Measurements from ENCODE around the gene AMELY.

DNA sequence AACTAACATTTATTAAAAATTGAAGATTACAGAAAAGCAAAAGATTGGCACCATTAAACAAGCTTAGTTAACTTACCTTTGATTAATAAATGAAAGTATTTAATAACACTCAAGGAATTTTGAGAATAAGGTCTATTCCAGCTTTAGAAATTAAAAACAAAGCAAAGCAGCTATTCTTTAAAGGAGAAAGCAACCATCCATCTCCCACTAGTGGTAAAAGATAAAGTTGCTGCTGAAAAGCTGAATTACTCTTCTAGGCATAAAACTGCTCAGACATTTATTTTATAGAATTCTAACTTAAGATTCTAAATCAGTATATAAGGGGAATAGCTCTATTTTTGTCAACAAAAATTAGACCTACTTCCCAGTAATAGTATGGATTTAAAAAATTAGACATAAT is 36.1 kb upstream of the AMELY start:
- TF ChIP-seq, protein P1, sequence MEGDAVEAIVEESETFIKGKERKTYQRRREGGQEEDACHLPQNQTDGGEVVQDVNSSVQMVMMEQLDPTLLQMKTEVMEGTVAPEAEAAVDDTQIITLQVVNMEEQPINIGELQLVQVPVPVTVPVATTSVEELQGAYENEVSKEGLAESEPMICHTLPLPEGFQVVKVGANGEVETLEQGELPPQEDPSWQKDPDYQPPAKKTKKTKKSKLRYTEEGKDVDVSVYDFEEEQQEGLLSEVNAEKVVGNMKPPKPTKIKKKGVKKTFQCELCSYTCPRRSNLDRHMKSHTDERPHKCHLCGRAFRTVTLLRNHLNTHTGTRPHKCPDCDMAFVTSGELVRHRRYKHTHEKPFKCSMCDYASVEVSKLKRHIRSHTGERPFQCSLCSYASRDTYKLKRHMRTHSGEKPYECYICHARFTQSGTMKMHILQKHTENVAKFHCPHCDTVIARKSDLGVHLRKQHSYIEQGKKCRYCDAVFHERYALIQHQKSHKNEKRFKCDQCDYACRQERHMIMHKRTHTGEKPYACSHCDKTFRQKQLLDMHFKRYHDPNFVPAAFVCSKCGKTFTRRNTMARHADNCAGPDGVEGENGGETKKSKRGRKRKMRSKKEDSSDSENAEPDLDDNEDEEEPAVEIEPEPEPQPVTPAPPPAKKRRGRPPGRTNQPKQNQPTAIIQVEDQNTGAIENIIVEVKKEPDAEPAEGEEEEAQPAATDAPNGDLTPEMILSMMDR (IDR thresholded peaks at IDR 0.05) = peak in 1 of 6 experiments; percentile 8
- TF ChIP-seq POLR2AphosphoS5 (IDR thresholded peaks at IDR 0.05) = no peak
- TF ChIP-seq POLR2A (IDR thresholded peaks at IDR 0.05) = no peak

Data from upper lobe of left lung (tissue), 4 donors.